ENCODE measurements around the gene AOC1.

DNA sequence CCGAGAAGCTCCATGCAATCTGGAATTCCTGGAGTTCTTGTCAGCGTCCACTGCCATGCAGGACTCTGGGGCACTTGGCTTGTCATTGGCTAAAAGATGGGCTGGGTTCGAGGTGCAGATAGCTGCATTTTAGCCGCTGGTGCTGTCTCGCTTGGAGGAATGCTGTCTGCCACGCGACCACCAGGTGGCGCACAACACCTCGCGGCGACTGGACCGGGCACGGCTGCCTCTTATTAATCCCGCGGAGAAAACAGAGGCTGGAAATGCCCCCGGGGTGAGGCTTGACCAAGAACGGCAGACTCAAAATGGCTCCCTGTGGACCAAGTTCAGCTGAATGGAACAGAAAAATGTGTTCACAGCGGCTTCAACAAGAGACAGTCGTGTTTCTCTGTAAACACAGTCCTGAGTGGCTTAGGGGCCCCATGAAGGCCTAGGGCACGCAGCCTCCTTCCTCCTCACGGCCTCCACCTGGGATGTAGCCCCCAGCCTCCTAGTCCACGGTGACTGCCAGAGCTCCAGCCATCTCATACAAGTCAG lies 46.2 kb downstream of the AOC1 start:
- TF ChIP-seq RFX5 (IDR thresholded peaks at IDR 0.05) (no peak), POLR2A (IDR thresholded peaks at IDR 0.05; ENCODE audit: low read length) (no peak), CEBPB (IDR thresholded peaks at IDR 0.05) (no peak), EP300 (IDR thresholded peaks at IDR 0.05) (no peak), RAD21 (conservative IDR thresholded peaks at IDR 0.05 in 1 of 2, IDR thresholded peaks at IDR 0.05 in 1 of 2) (peak; percentile 73 to 74), EHMT2 (IDR thresholded peaks at IDR 0.05; ENCODE audit: low read depth) (no peak), RNF2 (IDR thresholded peaks at IDR 0.05; ENCODE audit: borderline replicate concordance, low read depth) (no peak)
- TF ChIP-seq, protein P1, sequence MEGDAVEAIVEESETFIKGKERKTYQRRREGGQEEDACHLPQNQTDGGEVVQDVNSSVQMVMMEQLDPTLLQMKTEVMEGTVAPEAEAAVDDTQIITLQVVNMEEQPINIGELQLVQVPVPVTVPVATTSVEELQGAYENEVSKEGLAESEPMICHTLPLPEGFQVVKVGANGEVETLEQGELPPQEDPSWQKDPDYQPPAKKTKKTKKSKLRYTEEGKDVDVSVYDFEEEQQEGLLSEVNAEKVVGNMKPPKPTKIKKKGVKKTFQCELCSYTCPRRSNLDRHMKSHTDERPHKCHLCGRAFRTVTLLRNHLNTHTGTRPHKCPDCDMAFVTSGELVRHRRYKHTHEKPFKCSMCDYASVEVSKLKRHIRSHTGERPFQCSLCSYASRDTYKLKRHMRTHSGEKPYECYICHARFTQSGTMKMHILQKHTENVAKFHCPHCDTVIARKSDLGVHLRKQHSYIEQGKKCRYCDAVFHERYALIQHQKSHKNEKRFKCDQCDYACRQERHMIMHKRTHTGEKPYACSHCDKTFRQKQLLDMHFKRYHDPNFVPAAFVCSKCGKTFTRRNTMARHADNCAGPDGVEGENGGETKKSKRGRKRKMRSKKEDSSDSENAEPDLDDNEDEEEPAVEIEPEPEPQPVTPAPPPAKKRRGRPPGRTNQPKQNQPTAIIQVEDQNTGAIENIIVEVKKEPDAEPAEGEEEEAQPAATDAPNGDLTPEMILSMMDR (IDR thresholded peaks at IDR 0.05) = peak; percentile 84
- TF ChIP-seq, protein P2, sequence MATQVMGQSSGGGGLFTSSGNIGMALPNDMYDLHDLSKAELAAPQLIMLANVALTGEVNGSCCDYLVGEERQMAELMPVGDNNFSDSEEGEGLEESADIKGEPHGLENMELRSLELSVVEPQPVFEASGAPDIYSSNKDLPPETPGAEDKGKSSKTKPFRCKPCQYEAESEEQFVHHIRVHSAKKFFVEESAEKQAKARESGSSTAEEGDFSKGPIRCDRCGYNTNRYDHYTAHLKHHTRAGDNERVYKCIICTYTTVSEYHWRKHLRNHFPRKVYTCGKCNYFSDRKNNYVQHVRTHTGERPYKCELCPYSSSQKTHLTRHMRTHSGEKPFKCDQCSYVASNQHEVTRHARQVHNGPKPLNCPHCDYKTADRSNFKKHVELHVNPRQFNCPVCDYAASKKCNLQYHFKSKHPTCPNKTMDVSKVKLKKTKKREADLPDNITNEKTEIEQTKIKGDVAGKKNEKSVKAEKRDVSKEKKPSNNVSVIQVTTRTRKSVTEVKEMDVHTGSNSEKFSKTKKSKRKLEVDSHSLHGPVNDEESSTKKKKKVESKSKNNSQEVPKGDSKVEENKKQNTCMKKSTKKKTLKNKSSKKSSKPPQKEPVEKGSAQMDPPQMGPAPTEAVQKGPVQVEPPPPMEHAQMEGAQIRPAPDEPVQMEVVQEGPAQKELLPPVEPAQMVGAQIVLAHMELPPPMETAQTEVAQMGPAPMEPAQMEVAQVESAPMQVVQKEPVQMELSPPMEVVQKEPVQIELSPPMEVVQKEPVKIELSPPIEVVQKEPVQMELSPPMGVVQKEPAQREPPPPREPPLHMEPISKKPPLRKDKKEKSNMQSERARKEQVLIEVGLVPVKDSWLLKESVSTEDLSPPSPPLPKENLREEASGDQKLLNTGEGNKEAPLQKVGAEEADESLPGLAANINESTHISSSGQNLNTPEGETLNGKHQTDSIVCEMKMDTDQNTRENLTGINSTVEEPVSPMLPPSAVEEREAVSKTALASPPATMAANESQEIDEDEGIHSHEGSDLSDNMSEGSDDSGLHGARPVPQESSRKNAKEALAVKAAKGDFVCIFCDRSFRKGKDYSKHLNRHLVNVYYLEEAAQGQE (IDR thresholded peaks at IDR 0.05) = no peak

Data from A549 (cell line).